HepG2 (cell line): ENCODE results near the gene SMARCA4. TPM values are rescaled to one million over a fixed set of nuclear protein-coding genes. Genes with fewer than 3 reads are reported as not detected.

Experiments
- ATAC-seq: fragments of 200-7000 bp; cut with Tn5 transposase; 3 replicates; pipeline ENCODE4 v1.9.1; 2020; ENCODE audit warnings: mild to moderate bottlenecking, moderate library complexity
- BruUV-seq: library from RNA; stranded (reverse); fragments of 400-500 nt; replicated peaks from 2 replicates; lab custom pipeline; 2021; lab: Mats Ljungman, UMichigan
- CTCF ChIA-PET: fragments of 300-600 bp; formaldehyde crosslinking; extraction: SDS; loops from one replicate; lab custom pipeline; 2021; ENCODE audit warnings: low total read pairs, inconsistent platforms, low intra/inter-chr PET ratio; lab: Yijun Ruan, JAX
- POLR2A ChIA-PET: fragments of 350-600 bp; sonication (Branson Sonifier 250); formaldehyde crosslinking; loops from one replicate; lab custom pipeline; 2020; ENCODE audit warnings: antibody characterized with exemption, inconsistent platforms; lab: Yijun Ruan, JAX
- DNase-seq: peaks from one replicate; pipeline ENCODE4 v3.0.0-alpha.2; 2015; ENCODE audit warnings: low spot score
- FAIRE-seq: peaks from 3 replicates; lab custom pipeline; 2011; peaks lifted over from hg19 to GRCh38; lab: Jason Lieb, UNC
- H2AFZ ChIP-seq: one replicate; pipeline ENCODE4 v1.6.1; 2011; ENCODE audit warnings: low read length, inconsistent platforms
- H3K27ac ChIP-seq: fragments of 300-600 bp; 3 replicates; pipeline ENCODE4 v1.8.0; 2011; ENCODE audit warnings: mixed run types, mild to moderate bottlenecking, mixed read lengths, low read length, inconsistent platforms; ENCODE audit not compliant: insufficient read depth; ENCODE audit errors: extremely low read length
- H3K27me3 ChIP-seq, 2 experiments: fragments of 200-600 bp in 1 of 2; 2 replicates in 1 of 2; 3 replicates in 1 of 2; pipeline versions ENCODE4 v1.6.0 to v1.8.0; 2011; ENCODE audit warnings: low read length in 2 of 2, mild to moderate bottlenecking in 2 of 2, moderate library complexity in 2 of 2, inconsistent platforms in 1 of 2; ENCODE audit not compliant: insufficient read depth in 2 of 2, control insufficient read depth in 1 of 2
- H3K36me3 ChIP-seq, 2 experiments: fragments of 200-600 bp in 1 of 2; replicated peaks in 1 of 2; 2 replicates in 1 of 2; 3 replicates in 1 of 2; pipeline versions ENCODE4 v1.5.1 to v1.8.0; 2011; ENCODE audit warnings: low read length in 2 of 2, inconsistent platforms in 1 of 2; ENCODE audit not compliant: insufficient read depth in 2 of 2, control insufficient read depth in 1 of 2
- H3K4me1 ChIP-seq: 2 replicates; pipeline ENCODE4 v1.5.1; 2012; ENCODE audit warnings: low read length, inconsistent platforms; ENCODE audit not compliant: insufficient read depth
- H3K4me2 ChIP-seq: 2 replicates; pipeline ENCODE4 v1.6.0; 2011; ENCODE audit warnings: low read depth, low read length, inconsistent platforms
- H3K4me3 ChIP-seq, 3 experiments: fragments of 200-600 bp in 1 of 3; sonication (generic), shearing (Covaris generic) in 1 of 3; replicated peaks in 1 of 3; 2 replicates each; pipeline ENCODE4 v1.5.1; 2011 to 2016; ENCODE audit warnings: low read length in 3 of 3, inconsistent platforms in 2 of 3, low read depth in 2 of 3, mild to moderate bottlenecking in 2 of 3, control low read depth in 1 of 3, mixed read lengths in 1 of 3; ENCODE audit not compliant: insufficient read depth in 1 of 3
- H3K79me2 ChIP-seq: one replicate; pipeline ENCODE4 v1.6.1; 2011; ENCODE audit warnings: low read length, inconsistent platforms; ENCODE audit not compliant: insufficient read depth
- H3K9ac ChIP-seq: 2 replicates; pipeline ENCODE4 v1.6.0; 2011; ENCODE audit warnings: mild to moderate bottlenecking, low read depth, low read length, inconsistent platforms; ENCODE audit not compliant: insufficient read depth
- H3K9me3 ChIP-seq: 2 replicates; pipeline ENCODE4 v1.5.1; 2012; ENCODE audit warnings: mild to moderate bottlenecking, low read length
- H4K20me1 ChIP-seq: 2 replicates; pipeline ENCODE4 v1.6.0; 2011; ENCODE audit warnings: inconsistent platforms, mild to moderate bottlenecking, low read length, moderate library complexity; ENCODE audit not compliant: insufficient read depth
- CBX2 ChIP-seq, 2 experiments: fragments of 200-600 bp in 1 of 2; sonication (generic); formaldehyde crosslinking in 1 of 2; IDR thresholded peaks; 2 replicates each; pipeline versions ENCODE4 v1.7.0 to v1.8.1; 2018 to 2022; ENCODE audit warnings: low read depth in 2 of 2, low read length in 1 of 2, mild to moderate bottlenecking in 1 of 2, missing genetic modification reagents in 1 of 2
- FOXO4 ChIP-seq: sonication (generic); formaldehyde crosslinking; conservative IDR thresholded peaks from 2 replicates; pipeline ENCODE4 v1.8.1; 2023; ENCODE audit warnings: missing genetic modification reagents
- HNRNPLL ChIP-seq: fragments of 200-400 bp; formaldehyde crosslinking; IDR thresholded peaks from 2 replicates; pipeline ENCODE4 v1.6.1; 2017; ENCODE audit warnings: mild to moderate bottlenecking, low read depth, low read length; ENCODE audit not compliant: poor library complexity, severe bottlenecking
- POGK ChIP-seq: sonication (generic); formaldehyde crosslinking; conservative IDR thresholded peaks from 2 replicates; pipeline ENCODE4 v1.8.0; 2022; ENCODE audit warnings: mild to moderate bottlenecking, moderate library complexity, missing genetic modification reagents
- POLR2AphosphoS5 ChIP-seq: IDR thresholded peaks from 2 replicates; pipeline ENCODE4 v1.6.1; 2012; ENCODE audit warnings: low read depth, low read length
- SNAPC2 ChIP-seq: sonication (generic); formaldehyde crosslinking; IDR thresholded peaks from 2 replicates; pipeline ENCODE4 v1.8.1; 2022; ENCODE audit warnings: mild to moderate bottlenecking, missing genetic modification reagents
- TARDBP ChIP-seq: sonication (generic); formaldehyde crosslinking; IDR thresholded peaks from 2 replicates; pipeline ENCODE4 v1.8.0; 2022; ENCODE audit warnings: mild to moderate bottlenecking, missing genetic modification reagents
- ZKSCAN1 ChIP-seq: fragments of 150-350 bp; IDR thresholded peaks from 2 replicates; pipeline ENCODE4 v1.6.1; 2014; ENCODE audit warnings: low read length
- ZNF10 ChIP-seq: sonication (generic); formaldehyde crosslinking; IDR thresholded peaks from 2 replicates; pipeline ENCODE4 v1.4.0; 2020; ENCODE audit warnings: mild to moderate bottlenecking, low read depth, missing genetic modification reagents, borderline replicate concordance
- ZNF784 ChIP-seq: sonication (generic); formaldehyde crosslinking; IDR thresholded peaks from 2 replicates; pipeline ENCODE4 v1.5.1; 2020; ENCODE audit warnings: missing genetic modification reagents, mild to moderate bottlenecking, borderline replicate concordance
- ZNF841 ChIP-seq: sonication (generic); formaldehyde crosslinking; IDR thresholded peaks from 2 replicates; pipeline ENCODE4 v1.8.1; 2023; ENCODE audit warnings: missing genetic modification reagents, borderline replicate concordance
- WGBS: methylation state at CpG from one replicate; pipeline ENCODE4 v1.1.6; 2017; ENCODE audit warnings: low lambda C conversion rate; 5-methylcytosine and 5-hydroxymethylcytosine counted together
- in situ Hi-C: cut with HindIII; loops from 2 replicates; pipeline ENCODE4 v1.10.0; 2017; ENCODE audit warnings: low pct_unique_long_range_greater_than_20kb; ENCODE audit not compliant: extremely low pct_ligation_motif_present
- intact Hi-C: fragments of 100-400 bp; cut with micrococcal nuclease; formaldehyde crosslinking; loops from one replicate; pipeline ENCODE4 v1.10.0; 2022; ENCODE audit not compliant: unreplicated experiment
- polyA plus RNA-seq, 8 experiments: library from polyadenylated mRNA; depleted of rRNA in 3 of 8; stranded (reverse) in 7 of 8; unstranded in 1 of 8; fragments of >200 nt; fragmentation: Illumina TruSeq in 4 of 8; extraction: Trizol in 4 of 8; gene quantifications; 2 replicates each; pipeline versions ENCODE4 v1.2.1 to v1.2.3, GENCODE V29; 2011 to 2016; ENCODE audit warnings: low read depth in 4 of 8, missing spikeins in 1 of 8, mixed read lengths in 1 of 8; ENCODE audit not compliant: insufficient read depth in 1 of 8
- total RNA-seq, 5 experiments: library from RNA; depleted of rRNA; stranded (reverse); fragments of >200 nt; fragmentation: Illumina TruSeq; extraction: Trizol; gene quantifications; 2 replicates each; pipeline ENCODE4 v1.2.3, GENCODE V29; 2016; ENCODE audit warnings: low read depth in 1 of 5

The SMARCA4 gene
- total and polyA plus RNA-seq, 2 of the 13 experiments (the other 11 are each of a cell fraction or from before 2014, with no cell fraction given) = 25.4 to 45.9 TPM

GRCh38 chr19:10961073-10961860, 437 bp downstream of the SMARCA4 start (continued):
- TF ChIP-seq ZNF841 (0 out of 2 replicates have a peak, but pooled peaks have one; percentile 43), ZNF784 (CRISPR knock-in tag) (peak; percentile 12; the same call in 1 of the 2 replicates), SNAPC2 (CRISPR knock-in tag) (no peak), TARDBP (CRISPR knock-in tag) (no peak), HNRNPLL (peak; percentile 10), ZNF10 (CRISPR knock-in tag) (no peak), FOXO4 (no peak)

GRCh38 chr19:10962863-10963262, 2.0 kb downstream of the SMARCA4 start:
- H3K27me3 ChIP-seq = no peaks in the 10 kb centered on the region
- WGBS = 90% methylated on average over 10 of the region's 10 CpGs
- DNase-seq (no peak), FAIRE-seq (no peak)
- H3K9ac ChIP-seq = no peak overlapping the region
- peak; percentile 80 for TF ChIP-seq ZKSCAN1
- TF ChIP-seq POLR2AphosphoS5 = no peak
- no peak for TF ChIP-seq ZNF784 (CRISPR knock-in tag)
- no peak for TF ChIP-seq CBX2 (IDR thresholded peaks at IDR 0.05; ENCODE audit: low read depth, low read length)
- TF ChIP-seq CBX2 (CRISPR knock-in tag; IDR thresholded peaks at IDR 0.05; ENCODE audit: low read depth) = no peak
- no peak for TF ChIP-seq POGK (CRISPR knock-in tag)
- TF ChIP-seq, all 625 proteins: peak for 1
- Histone ChIP-seq H3K4me2 (peak overlapping the region; percentile 93), H3K9me3 (no peaks in the 10 kb centered on the region), H3K4me1 (peaks cover 43% of the 10 kb centered on the region), H4K20me1 (0 out of 2 replicates have a peak, but pooled peaks cover 2% of the 10 kb centered on the region), H2AFZ (no peak overlapping the region), H3K4me3 (peak overlapping the region in 1 of 3 experiments; percentile 84; a peak in 1 of 6 replicates), H3K36me3 (peaks cover 0 to 6% of the 10 kb centered on the region in 2 experiments; a peak in 1 of 5 replicates), H3K79me2 (peaks cover 53% of the 10 kb centered on the region), H3K27ac (no peak overlapping the region)
- BruUV-seq = no TSS peak
- in situ Hi-C loops = no loop called here
- ChIA-PET CTCF (no interaction called here), POLR2A (no interaction called here)
- intact Hi-C loops = no loop called here
- ATAC-seq = no peak
